OCI-LY7 (cell line): ENCODE data around the gene DRG2.

Source experiments
- CTCF ChIP-seq: fragments of 200-600 bp; sonication (generic); conservative IDR thresholded peaks from 2 replicates; pipeline ENCODE4 v1.5.1; 2014; ENCODE audit warnings: mild to moderate bottlenecking, antibody characterized with exemption, low read length, moderate library complexity, mixed read lengths
- EZH2phosphoT487 ChIP-seq: fragments of 200-600 bp; sonication (generic); IDR thresholded peaks from 2 replicates; pipeline ENCODE4 v1.6.1; 2018; ENCODE audit warnings: low read depth, borderline replicate concordance, mild to moderate bottlenecking, mixed run types, antibody characterized with exemption, low read length, moderate library complexity, mixed read lengths

GRCh38 chr17:18041776-18042175, 46.0 kb upstream of the DRG2 start:
- TF ChIP-seq EZH2phosphoT487 (no peak), CTCF (no peak)
